DND-41 (cell line): ENCODE data around the gene NKAIN2.

Experiments used
- EZH2 ChIP-seq: IDR thresholded peaks from 3 replicates; pipeline ENCODE4 v1.6.1; 2012; ENCODE audit warnings: borderline replicate concordance, low read depth, mild to moderate bottlenecking, moderate library complexity, low read length, inconsistent platforms; ENCODE audit not compliant: severe bottlenecking
- TF ChIP-seq, protein P1 (sequence below): IDR thresholded peaks from 2 replicates; pipeline ENCODE4 v1.5.1; 2012; ENCODE audit warnings: borderline replicate concordance, low read length, moderate library complexity, mild to moderate bottlenecking; ENCODE audit not compliant: poor library complexity, severe bottlenecking; ENCODE audit errors: extremely low read depth

DNA sequence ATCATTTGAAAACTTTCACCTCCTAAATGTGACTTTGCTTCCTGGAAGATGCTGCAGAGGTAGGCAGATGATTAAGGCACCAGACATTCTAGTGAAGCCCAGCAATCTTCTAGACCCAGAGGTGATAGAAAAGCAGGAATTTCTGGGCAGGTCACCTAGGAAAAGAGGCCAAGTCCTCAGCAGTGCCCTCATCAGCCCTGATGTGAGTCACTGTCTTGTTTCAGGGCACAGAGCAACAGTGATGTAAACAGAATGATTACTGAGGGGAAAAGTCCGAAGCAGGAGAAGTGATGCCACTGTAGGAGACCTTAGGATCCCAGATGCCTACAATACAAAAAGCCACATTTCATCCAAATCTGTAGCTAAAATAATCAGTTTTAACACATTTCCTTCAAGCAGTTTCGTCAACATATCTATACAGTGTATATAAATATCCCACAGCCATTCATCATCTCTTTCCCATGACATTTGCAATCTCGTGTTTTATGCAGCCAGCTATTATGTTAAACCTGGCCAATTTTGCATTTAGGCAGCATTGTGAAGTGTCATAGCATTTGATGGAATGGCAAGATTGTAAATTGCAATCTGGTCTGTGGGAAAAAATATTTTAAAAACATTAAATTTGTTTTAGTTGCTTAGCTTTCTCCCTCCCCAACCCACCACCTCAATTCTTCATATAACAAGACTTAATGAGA lies 757.4 kb downstream of the NKAIN2 start:
- TF ChIP-seq, protein P1, sequence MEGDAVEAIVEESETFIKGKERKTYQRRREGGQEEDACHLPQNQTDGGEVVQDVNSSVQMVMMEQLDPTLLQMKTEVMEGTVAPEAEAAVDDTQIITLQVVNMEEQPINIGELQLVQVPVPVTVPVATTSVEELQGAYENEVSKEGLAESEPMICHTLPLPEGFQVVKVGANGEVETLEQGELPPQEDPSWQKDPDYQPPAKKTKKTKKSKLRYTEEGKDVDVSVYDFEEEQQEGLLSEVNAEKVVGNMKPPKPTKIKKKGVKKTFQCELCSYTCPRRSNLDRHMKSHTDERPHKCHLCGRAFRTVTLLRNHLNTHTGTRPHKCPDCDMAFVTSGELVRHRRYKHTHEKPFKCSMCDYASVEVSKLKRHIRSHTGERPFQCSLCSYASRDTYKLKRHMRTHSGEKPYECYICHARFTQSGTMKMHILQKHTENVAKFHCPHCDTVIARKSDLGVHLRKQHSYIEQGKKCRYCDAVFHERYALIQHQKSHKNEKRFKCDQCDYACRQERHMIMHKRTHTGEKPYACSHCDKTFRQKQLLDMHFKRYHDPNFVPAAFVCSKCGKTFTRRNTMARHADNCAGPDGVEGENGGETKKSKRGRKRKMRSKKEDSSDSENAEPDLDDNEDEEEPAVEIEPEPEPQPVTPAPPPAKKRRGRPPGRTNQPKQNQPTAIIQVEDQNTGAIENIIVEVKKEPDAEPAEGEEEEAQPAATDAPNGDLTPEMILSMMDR, result no peak
- TF ChIP-seq EZH2, result no peak
